ENCODE measurements around the gene SNPH.
"Not testable (repeated sequence)": the region's sequence is repeated elsewhere in the genome, so short reads cannot be mapped to it uniquely, and the experiment has no call there.

The SNPH gene

DNA sequence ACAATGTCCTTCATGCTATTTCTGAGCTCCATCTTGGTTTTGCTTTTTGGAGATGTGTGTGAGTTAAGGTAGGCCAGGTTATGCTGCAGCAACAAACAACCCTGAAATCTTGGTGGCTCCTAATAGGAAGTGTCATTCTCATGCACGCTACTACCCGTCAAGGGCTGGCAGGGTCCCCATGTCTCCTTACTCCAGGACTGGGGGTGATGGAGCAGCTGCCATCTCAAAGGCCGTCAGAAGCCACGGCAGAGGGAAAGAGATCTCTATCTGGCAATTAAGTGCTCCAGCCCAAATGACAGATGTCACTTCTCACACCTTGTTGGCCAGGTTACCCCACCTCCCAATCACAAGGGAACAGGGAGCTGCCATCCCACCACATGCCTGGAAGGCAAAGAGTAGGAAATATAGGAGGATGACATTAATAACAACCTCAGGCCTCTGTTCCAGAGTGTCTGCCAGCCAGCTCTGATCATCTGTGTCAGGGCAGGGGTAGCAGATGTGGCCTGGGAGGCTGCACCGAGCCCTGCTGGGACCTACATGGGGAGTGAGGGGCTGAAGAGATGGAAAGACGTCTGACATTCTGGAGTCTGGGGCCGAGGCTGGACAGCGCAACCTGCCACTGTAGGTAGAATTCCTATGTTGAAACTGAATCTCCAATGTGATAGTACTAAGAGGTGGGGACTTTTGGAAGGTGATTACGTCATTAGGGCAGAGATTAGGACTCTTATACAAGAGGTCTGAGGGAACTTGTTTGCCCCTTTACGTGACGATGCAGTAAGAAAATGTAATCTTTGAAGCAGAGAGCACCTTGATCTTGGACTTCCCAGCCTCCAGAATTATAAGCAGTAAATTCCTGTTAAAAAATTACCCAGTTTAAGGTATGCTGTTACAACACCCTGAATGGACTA, 67.6 kb downstream of the SNPH start:
- H3K27me3 ChIP-seq (ENCODE audit: control insufficient read depth, insufficient read depth, low read length), result no peaks in the 10 kb centered on the region
- no peaks in the 10 kb centered on the region for H3K9me3 ChIP-seq (ENCODE audit: control insufficient read depth, low read length)
- H3K4me3 ChIP-seq (ENCODE audit: low read length), result no peak overlapping the region
- H3K36me3 ChIP-seq (ENCODE audit: control insufficient read depth, insufficient read depth, low read length), result no peaks in the 10 kb centered on the region
- peaks cover 52% of the 10 kb centered on the region for H3K4me1 ChIP-seq (ENCODE audit: control insufficient read depth, insufficient read depth, low read length)
- H3K9ac ChIP-seq (ENCODE audit: low read length), result no peak overlapping the region

DNA sequence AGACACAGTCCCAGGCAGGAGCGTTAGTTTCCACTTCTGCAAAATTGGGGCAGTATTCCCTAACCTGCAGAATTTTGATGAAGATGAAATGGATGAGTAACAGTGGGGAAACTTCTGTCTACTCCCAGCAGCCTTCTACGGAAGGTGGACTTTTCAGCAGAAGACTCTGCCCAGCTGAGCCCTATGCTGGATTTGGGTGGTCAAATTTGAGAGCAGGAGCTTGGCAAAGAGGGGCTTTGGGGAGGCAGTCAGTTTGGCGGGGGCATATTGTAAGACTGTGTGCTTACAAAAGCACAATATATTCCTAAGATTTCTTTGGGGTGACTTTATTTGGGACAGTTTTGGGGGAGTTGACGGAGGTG, 68.3 kb downstream of the SNPH start:
- no peaks in the 10 kb centered on the region for H3K36me3 ChIP-seq (ENCODE audit: control insufficient read depth, insufficient read depth, low read length)
- H3K4me3 ChIP-seq (ENCODE audit: low read length), result no peak overlapping the region
- H3K9me3 ChIP-seq (ENCODE audit: control insufficient read depth, low read length), result no peaks in the 10 kb centered on the region
- H3K9ac ChIP-seq (ENCODE audit: low read length), result no peak overlapping the region
- H3K27me3 ChIP-seq (ENCODE audit: control insufficient read depth, insufficient read depth, low read length), result no peaks in the 10 kb centered on the region
- H3K4me1 ChIP-seq (ENCODE audit: control insufficient read depth, insufficient read depth, low read length), result peaks cover 50% of the 10 kb centered on the region

DNA sequence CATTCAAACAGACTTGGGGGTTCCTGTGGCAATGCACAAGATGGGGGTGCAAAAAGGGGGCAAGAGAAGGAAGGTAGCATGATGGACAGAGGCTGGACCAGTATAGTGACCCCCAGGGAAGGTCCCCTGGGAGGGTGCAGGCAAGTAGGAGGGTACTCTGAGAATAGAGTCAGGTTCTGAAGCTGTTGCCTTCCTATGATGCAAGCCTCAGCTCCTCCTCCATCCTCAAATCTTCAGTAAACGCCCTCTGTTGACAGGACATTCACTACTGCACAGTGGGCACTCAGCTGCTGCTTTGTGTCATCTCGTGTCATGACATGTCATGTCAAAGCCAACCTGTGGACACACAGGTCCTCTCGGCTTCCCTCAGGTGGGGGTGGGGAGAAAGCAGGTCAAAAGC, 68.7 kb downstream of the SNPH start:
- Histone ChIP-seq H3K4me1 (ENCODE audit: control insufficient read depth, insufficient read depth, low read length) (peaks cover 46% of the 10 kb centered on the region), H3K9ac (ENCODE audit: low read length) (no peak overlapping the region), H3K9me3 (ENCODE audit: control insufficient read depth, low read length) (no peaks in the 10 kb centered on the region), H3K36me3 (ENCODE audit: control insufficient read depth, insufficient read depth, low read length) (no peaks in the 10 kb centered on the region), H3K4me3 (ENCODE audit: low read length) (no peak overlapping the region), H3K27me3 (ENCODE audit: control insufficient read depth, insufficient read depth, low read length) (no peaks in the 10 kb centered on the region)

DNA sequence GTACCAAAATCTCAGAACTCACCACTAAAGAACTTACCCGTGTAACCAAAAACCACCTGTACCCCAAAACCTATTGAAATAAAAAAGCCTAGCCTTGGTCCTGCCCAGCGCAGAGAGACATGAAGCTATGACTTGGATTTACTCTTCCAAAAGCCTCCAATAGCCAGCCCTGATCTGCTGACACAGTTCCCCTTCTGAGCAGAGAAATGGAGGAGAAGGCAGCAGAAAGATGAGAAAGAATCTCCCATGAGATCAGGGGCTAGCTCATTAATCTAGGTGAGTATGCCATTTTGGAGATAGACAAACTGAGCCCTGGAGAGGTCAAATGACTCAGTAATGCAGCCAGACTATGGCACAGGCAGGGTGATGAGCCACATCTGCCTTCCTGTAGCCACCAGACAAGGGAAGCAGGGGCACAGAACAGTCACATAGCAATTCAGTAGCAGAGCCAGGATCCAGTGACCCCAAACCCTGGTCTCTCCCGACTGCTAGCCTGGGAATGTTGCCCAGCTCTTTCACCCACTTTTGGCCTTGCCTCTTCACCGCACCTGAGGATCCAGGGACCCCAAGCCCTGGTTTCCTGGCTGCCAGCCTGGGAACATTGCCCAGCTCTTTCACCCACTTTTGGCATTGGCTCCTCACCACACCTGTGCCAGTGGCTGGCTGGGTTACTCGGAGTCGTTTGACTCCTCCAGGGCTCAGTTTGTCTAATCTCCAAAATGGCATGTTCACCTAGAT, 70.0 kb downstream of the SNPH start:
- no peaks in the 10 kb centered on the region for H3K27me3 ChIP-seq (ENCODE audit: control insufficient read depth, insufficient read depth, low read length)
- H3K9ac ChIP-seq (ENCODE audit: low read length), result no peak overlapping the region
- no peaks in the 10 kb centered on the region for H3K36me3 ChIP-seq (ENCODE audit: control insufficient read depth, insufficient read depth, low read length)
- H3K4me1 ChIP-seq (ENCODE audit: control insufficient read depth, insufficient read depth, low read length), result peaks cover 32% of the 10 kb centered on the region
- H3K4me3 ChIP-seq (ENCODE audit: low read length), result no peak overlapping the region
- H3K9me3 ChIP-seq (ENCODE audit: control insufficient read depth, low read length), result no peaks in the 10 kb centered on the region

DNA sequence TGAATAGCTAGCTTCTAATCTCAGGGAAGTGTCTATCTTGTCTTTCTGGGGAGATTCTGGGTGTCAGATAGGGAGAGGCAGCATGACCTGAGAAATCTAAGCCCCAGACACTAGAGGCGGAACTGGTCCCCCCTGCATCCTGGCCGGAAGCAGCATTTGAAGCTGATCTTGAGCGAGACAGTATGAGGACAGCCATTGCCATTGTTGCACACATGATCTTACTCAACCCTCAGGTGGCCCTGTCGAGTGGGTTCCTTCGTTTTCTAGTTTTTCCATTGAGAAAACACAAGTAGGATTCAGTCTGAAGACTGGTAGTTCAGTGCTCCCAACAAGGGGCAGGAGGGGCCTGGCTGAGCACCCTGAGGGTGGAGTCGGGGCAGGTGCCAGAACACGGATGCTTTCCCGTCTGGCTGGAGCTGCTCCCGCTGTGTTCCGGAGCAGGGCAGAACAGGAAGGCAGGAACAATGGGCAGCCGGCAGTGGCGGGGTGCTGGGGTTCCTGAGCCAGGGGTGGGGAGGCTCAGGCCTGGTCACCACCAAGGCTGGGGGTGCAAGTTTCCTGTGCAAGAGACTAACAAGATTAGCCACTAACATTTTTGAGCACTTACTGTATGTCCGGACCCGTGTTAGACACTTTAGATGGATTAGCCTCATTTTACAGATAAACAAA, 70.7 kb downstream of the SNPH start:
- H3K27me3 ChIP-seq (ENCODE audit: control insufficient read depth, insufficient read depth, low read length), result no peaks in the 10 kb centered on the region
- H3K9me3 ChIP-seq (ENCODE audit: control insufficient read depth, low read length), result no peaks in the 10 kb centered on the region
- H3K4me3 ChIP-seq (ENCODE audit: low read length), result no peak overlapping the region
- no peak overlapping the region for H3K9ac ChIP-seq (ENCODE audit: low read length)
- no peaks in the 10 kb centered on the region for H3K36me3 ChIP-seq (ENCODE audit: control insufficient read depth, insufficient read depth, low read length)
- peaks cover 25% of the 10 kb centered on the region for H3K4me1 ChIP-seq (ENCODE audit: control insufficient read depth, insufficient read depth, low read length)

DNA sequence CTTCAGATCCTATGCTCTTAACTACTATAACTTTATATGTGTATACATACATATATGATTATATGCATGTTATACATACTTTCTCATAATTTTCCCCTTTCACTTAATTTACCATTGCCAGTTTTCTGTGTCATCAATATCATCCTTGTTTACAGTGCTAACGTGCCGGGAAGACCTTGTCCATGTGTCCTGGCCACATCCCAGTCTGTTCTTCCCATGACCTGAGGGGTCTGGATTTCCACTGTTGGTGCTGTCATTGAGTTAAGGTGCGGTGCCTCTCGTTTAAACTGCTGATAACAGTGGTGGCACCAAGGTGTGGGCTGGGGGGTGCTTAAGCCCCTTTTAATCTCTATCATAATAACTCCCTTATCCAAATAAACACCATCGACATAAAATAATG, 71.3 kb downstream of the SNPH start:
- Histone ChIP-seq H3K4me1 (ENCODE audit: control insufficient read depth, insufficient read depth, low read length) (peaks cover 21% of the 10 kb centered on the region), H3K9me3 (ENCODE audit: control insufficient read depth, low read length) (no peaks in the 10 kb centered on the region), H3K27me3 (ENCODE audit: control insufficient read depth, insufficient read depth, low read length) (no peaks in the 10 kb centered on the region), H3K36me3 (ENCODE audit: control insufficient read depth, insufficient read depth, low read length) (no peaks in the 10 kb centered on the region), H3K4me3 (ENCODE audit: low read length) (no peak overlapping the region), H3K9ac (ENCODE audit: low read length) (no peak overlapping the region)

DNA sequence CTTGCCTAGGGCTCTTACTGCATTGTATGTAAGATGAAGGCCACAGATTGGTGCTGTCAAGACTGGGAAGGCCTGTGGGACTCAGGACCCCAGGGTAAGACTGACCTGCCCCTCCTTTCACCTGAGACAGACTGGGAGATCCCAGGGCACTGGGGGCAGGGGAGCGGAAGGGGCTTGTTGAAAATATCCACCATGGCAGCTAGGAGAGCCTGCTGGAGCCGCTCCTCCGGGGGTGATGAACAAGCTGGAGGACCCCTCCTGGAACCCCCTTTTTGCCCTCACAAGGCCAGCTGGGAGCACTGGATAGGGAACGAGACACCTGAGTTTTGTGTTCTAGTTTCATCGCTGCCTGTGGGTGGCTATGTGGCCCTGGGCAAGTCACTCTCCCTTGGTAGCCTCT, 72.0 kb downstream of the SNPH start:
- peaks cover 21% of the 10 kb centered on the region for H3K4me1 ChIP-seq (ENCODE audit: control insufficient read depth, insufficient read depth, low read length)
- H3K36me3 ChIP-seq (ENCODE audit: control insufficient read depth, insufficient read depth, low read length), result no peaks in the 10 kb centered on the region
- no peaks in the 10 kb centered on the region for H3K9me3 ChIP-seq (ENCODE audit: control insufficient read depth, low read length)
- no peaks in the 10 kb centered on the region for H3K27me3 ChIP-seq (ENCODE audit: control insufficient read depth, insufficient read depth, low read length)
- H3K9ac ChIP-seq (ENCODE audit: low read length), result no peak overlapping the region
- no peak overlapping the region for H3K4me3 ChIP-seq (ENCODE audit: low read length)

DNA sequence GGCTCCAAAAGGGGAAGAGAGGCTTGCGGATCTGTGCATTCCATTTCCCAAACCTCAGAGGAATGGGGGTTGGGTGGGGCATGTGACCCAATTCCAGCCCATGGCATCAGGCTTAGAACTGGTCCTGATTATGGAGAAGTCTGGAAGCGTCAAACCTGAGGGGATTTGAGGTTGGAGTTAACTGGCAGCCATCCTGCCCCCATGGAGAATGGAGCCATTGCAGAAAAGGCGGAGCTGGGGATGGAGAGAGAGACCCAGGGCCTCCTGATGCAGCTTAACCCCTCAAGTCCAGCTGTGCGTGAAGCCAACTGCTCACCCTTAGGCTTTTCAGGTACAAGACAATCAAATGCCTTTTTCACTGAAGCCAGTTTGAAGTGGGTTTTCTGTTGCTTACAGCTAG, 72.7 kb downstream of the SNPH start:
- Histone ChIP-seq H3K36me3 (ENCODE audit: control insufficient read depth, insufficient read depth, low read length) (no peaks in the 10 kb centered on the region), H3K4me1 (ENCODE audit: control insufficient read depth, insufficient read depth, low read length) (peaks cover 21% of the 10 kb centered on the region), H3K9me3 (ENCODE audit: control insufficient read depth, low read length) (no peaks in the 10 kb centered on the region), H3K27me3 (ENCODE audit: control insufficient read depth, insufficient read depth, low read length) (no peaks in the 10 kb centered on the region), H3K9ac (ENCODE audit: low read length) (no peak overlapping the region), H3K4me3 (ENCODE audit: low read length) (no peak overlapping the region)

DNA sequence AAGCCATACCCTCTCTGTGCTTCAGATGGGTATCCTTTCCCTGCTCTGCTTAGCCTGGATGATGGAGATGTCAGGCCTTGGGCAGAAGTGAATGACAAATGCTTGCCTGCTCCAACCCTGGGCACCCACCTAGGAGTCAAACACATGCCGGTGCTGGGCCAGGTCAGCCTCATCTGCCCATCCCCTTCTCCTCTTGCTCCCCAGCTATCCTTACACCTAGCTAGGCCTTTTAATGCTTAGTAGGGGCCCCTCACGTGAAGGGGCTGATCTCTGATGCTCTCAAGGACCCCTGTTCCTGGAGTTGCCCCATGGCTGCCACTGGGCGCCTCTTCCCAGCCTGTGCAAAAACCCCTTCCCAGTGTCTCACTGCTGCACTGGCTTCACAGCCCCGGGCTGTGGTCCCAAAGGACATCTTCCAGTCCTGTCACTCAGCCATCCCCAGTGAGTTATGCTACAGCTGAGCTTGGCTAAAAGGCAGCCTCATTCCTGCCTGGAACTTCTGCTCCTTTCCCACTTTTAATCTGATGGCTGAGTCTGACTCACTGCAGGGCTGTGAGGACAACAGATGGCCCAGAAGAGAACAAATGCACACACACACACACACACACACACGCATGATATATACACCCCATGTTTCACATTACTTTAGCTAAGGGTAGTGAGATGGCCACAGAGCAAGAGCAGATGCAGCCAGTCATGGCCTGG, 75.6 kb downstream of the SNPH start:
- Histone ChIP-seq H3K4me1 (ENCODE audit: control insufficient read depth, insufficient read depth, low read length) (peaks cover 14% of the 10 kb centered on the region), H3K9ac (ENCODE audit: low read length) (no peak overlapping the region), H3K9me3 (ENCODE audit: control insufficient read depth, low read length) (no peaks in the 10 kb centered on the region), H3K36me3 (ENCODE audit: control insufficient read depth, insufficient read depth, low read length) (no peaks in the 10 kb centered on the region), H3K4me3 (ENCODE audit: low read length) (no peak overlapping the region), H3K27me3 (ENCODE audit: control insufficient read depth, insufficient read depth, low read length) (no peaks in the 10 kb centered on the region)

DNA sequence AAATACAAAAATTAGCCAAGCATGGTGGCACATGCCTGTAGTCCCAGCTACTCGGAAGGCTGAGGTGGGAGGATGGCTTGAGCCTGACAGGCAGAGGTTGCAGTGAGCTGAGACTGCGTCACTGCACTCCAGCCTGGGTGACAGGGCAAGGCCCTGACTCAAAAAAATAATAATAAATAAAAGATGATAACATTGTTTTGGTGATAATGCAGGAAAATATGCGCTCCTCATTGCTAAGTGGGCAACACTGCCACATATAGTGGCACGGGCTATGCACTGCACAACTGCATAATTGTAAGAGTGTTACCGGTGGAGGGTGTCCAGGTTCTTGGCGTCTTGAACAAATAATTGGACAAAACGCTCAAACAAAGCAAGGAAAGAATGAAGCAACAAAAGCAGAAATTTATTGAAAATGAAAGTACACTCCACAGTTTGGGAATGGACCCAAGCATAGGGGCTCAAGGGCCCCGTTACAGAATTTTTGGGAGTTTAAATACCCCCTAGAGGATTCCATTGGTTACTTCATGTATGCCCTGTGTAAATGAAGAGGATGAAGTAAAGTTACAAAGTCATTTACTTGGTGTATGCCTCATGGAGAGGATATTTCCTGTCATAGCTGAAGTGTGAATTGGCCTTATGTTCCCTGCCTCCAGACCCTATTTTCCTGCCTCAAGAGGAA, 77.5 kb downstream of the SNPH start:
- not testable (repeated sequence) for H3K36me3 ChIP-seq (ENCODE audit: control insufficient read depth, insufficient read depth, low read length); H3K4me3 ChIP-seq (ENCODE audit: low read length); H3K9me3 ChIP-seq (ENCODE audit: control insufficient read depth, low read length); H3K27me3 ChIP-seq (ENCODE audit: control insufficient read depth, insufficient read depth, low read length); H3K4me1 ChIP-seq (ENCODE audit: control insufficient read depth, insufficient read depth, low read length); H3K9ac ChIP-seq (ENCODE audit: low read length)

DNA sequence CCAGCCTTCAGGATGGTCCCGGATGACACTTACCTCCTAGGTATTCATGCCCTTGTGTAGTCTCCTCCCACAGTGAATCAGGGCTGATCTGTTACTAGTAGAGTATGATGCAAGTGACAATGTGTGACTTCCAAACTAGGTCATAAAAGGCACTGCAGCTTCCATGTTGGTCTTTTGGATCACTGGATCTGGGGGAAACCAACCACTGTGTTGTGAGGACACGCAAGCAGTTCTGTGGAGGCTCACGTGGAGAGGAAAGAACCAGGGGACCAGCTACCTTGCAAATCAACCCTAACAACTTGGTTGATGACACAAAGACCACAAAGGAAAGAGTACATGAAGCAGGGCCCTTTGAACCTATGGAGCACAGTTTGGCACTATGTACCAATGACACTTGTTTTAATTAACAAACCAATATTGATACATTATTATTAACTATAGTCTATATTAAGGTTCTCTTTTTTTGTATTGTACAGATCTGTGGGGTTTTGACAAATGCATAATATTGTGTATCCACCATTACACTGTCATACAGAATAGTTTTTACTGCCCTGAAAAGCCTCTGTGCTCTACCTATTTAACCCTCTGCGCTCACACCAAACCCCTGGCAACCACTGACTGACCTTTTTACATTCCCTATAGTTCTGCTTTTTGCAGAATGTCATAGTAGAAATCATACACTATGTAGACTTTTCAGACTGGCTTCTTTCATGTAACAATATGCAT, 79.1 kb downstream of the SNPH start:
- no peaks in the 10 kb centered on the region for H3K27me3 ChIP-seq (ENCODE audit: control insufficient read depth, insufficient read depth, low read length)
- H3K9me3 ChIP-seq (ENCODE audit: control insufficient read depth, low read length), result no peaks in the 10 kb centered on the region
- no peak overlapping the region for H3K9ac ChIP-seq (ENCODE audit: low read length)
- no peak overlapping the region for H3K4me3 ChIP-seq (ENCODE audit: low read length)
- no peaks in the 10 kb centered on the region for H3K4me1 ChIP-seq (ENCODE audit: control insufficient read depth, insufficient read depth, low read length)
- H3K36me3 ChIP-seq (ENCODE audit: control insufficient read depth, insufficient read depth, low read length), result no peaks in the 10 kb centered on the region

Data from mucosa of stomach (tissue), 1 donor.